ENCODE results near the gene SH3BGRL. TPM values are rescaled to one million over a fixed set of nuclear protein-coding genes. Genes with fewer than 3 reads are reported as not detected.

SH3BGRL gene
- 100 to 1,000 TPM in 2 of 4 donors, 10 to 100 TPM in 2; 95.9 to 151 (median 113) TPM for total RNA-seq

- DNase-seq (ENCODE audit: low spot score in 2 of 2) = peak; percentile 41 to 64
- peak in 1 of 5 experiments; percentile 25 for TF ChIP-seq CTCF (IDR thresholded peaks at IDR 0.05)
- TF ChIP-seq EP300 (IDR thresholded peaks at IDR 0.05) = peak in 1 of 2 donors; percentile 28
- peak in 1 of 2 donors; percentile 42 for TF ChIP-seq POLR2A (IDR thresholded peaks at IDR 0.05)
- H3K27me3 ChIP-seq = no peaks in the 10 kb centered on the region
- H3K36me3 ChIP-seq = no peaks in the 10 kb centered on the region
- no peaks in the 10 kb centered on the region for H3K9me3 ChIP-seq
- H3K4me1 ChIP-seq = peaks cover 0 to 5% (median 0%) of the 10 kb centered on the region in 4 donors
- peak within 1 kb of the TSS; percentile 29 to 64 (median 43) for H3K4me3 ChIP-seq
- H3K27ac ChIP-seq = peak within 1 kb of the TSS; percentile 67 to 86 (median 74)
- WGBS, 2 donors = 0 to 27% methylated on average over 23 of the region's 23 CpGs
Observed at GRCh38 chrX:81201671-81202455, at the start of gene SH3BGRL, which contains the start of gene HMGN5. SH3BGRL (plus strand) TSS chrX:81202102; CDS start chrX:81202201, 99 bp downstream. HMGN5 (minus strand) TSS chrX:81201913; CDS start chrX:81121549, 80,364 bp downstream.

- Histone ChIP-seq H3K27me3 (peaks cover 0 to 3% of the 10 kb centered on the region in 2 donors), H3K9me3 (no peaks in the 10 kb centered on the region), H3K27ac (no peak overlapping the region), H3K4me1 (no peaks in the 10 kb centered on the region), H3K36me3 (no peaks in the 10 kb centered on the region), H3K4me3 (no peak overlapping the region)
- DNase-seq (ENCODE audit: low spot score in 2 of 2) = no peak
- 88 to 97% methylated on average over 3 of the region's 3 CpGs for WGBS, 2 donors
- no peak for TF ChIP-seq POLR2A (IDR thresholded peaks at IDR 0.05)
- no peak for TF ChIP-seq CTCF (IDR thresholded peaks at IDR 0.05)
- no peak for TF ChIP-seq EP300 (IDR thresholded peaks at IDR 0.05)
Observed at GRCh38 chrX:81168391-81168790, 33.5 kb upstream of the SH3BGRL start.

- DNase-seq (ENCODE audit: low spot score in 2 of 2) = no peak
- WGBS, 2 donors = 25 to 30% methylated on average over 1 of the region's 1 CpG
- no peak for TF ChIP-seq POLR2A (IDR thresholded peaks at IDR 0.05)
- TF ChIP-seq CTCF (IDR thresholded peaks at IDR 0.05) = peak in 2 of 5 experiments; percentile 18 to 39
- Histone ChIP-seq H3K4me1 (no peaks in the 10 kb centered on the region), H3K27me3 (no peaks in the 10 kb centered on the region), H3K27ac (no peak overlapping the region), H3K9me3 (no peaks in the 10 kb centered on the region), H3K4me3 (no peak overlapping the region), H3K36me3 (no peaks in the 10 kb centered on the region)
Observed at GRCh38 chrX:81174286-81174685, 27.6 kb upstream of the SH3BGRL start.

GRCh38 chrX:81195259-81195658 lies 6.6 kb upstream of the SH3BGRL start:
- 83 to 100% methylated on average over 1 to 2 of the region's 2 CpGs for WGBS, 2 donors
- TF ChIP-seq CTCF (IDR thresholded peaks at IDR 0.05) = no peak
- TF ChIP-seq EP300 (IDR thresholded peaks at IDR 0.05) = no peak
- TF ChIP-seq POLR2A (IDR thresholded peaks at IDR 0.05) = no peak
- no peaks in the 10 kb centered on the region for H3K36me3 ChIP-seq
- no peaks in the 10 kb centered on the region for H3K27me3 ChIP-seq
- H3K4me1 ChIP-seq = no peaks in the 10 kb centered on the region
- H3K4me3 ChIP-seq = no peak overlapping the region
- no peak overlapping the region for H3K27ac ChIP-seq
- no peak for DNase-seq (ENCODE audit: low spot score in 2 of 2)
- no peaks in the 10 kb centered on the region for H3K9me3 ChIP-seq

- WGBS, 2 donors = 13 to 16% methylated on average over 5 of the region's 5 CpGs
Observed at GRCh38 chrX:81195712-81196111, 6.2 kb upstream of the SH3BGRL start.

More at GRCh38 chrX:81195712-81196111, 6.2 kb upstream of the SH3BGRL start:
- H3K4me3 ChIP-seq = no peak overlapping the region
- no peaks in the 10 kb centered on the region for H3K36me3 ChIP-seq
- H3K4me1 ChIP-seq = no peaks in the 10 kb centered on the region
- DNase-seq (ENCODE audit: low spot score in 2 of 2) = peak; percentile 14 to 66
- H3K27ac ChIP-seq = no peak overlapping the region
- H3K9me3 ChIP-seq = no peaks in the 10 kb centered on the region
- no peak for TF ChIP-seq POLR2A (IDR thresholded peaks at IDR 0.05)
- peak; percentile 29 to 61 (median 42) for TF ChIP-seq CTCF (IDR thresholded peaks at IDR 0.05)
- H3K27me3 ChIP-seq = no peaks in the 10 kb centered on the region
